Muscle of leg (tissue), 11 donors: ENCODE measurements around the gene DNAJC1. TPM values are rescaled to one million over a fixed set of nuclear protein-coding genes. Genes with fewer than 3 reads are reported as not detected.

Source experiments
- DNase-seq: peaks from one replicate; pipeline ENCODE4 v3.0.0; 2013
- H3K27ac ChIP-seq: one replicate; pipeline ENCODE4 v1.5.1; 2013; ENCODE audit warnings: mild to moderate bottlenecking, low read length, control low read depth
- H3K27me3 ChIP-seq: one replicate; pipeline ENCODE4 v1.6.1; 2013; ENCODE audit warnings: low read length; ENCODE audit not compliant: control insufficient read depth, insufficient read depth
- H3K36me3 ChIP-seq: one replicate; pipeline ENCODE4 v1.6.1; 2013; ENCODE audit warnings: low read length; ENCODE audit not compliant: control insufficient read depth, insufficient read depth
- H3K4me1 ChIP-seq: one replicate; pipeline ENCODE4 v1.6.1; 2013; ENCODE audit warnings: low read length; ENCODE audit not compliant: control insufficient read depth, insufficient read depth
- H3K4me3 ChIP-seq: one replicate; pipeline ENCODE4 v1.5.1; 2013; ENCODE audit warnings: low read length, control low read depth
- H3K9me3 ChIP-seq: replicated peaks from 2 replicates; pipeline ENCODE4 v1.6.1; 2013; ENCODE audit warnings: low read depth, low read length; ENCODE audit not compliant: control insufficient read depth
- WGBS: methylation state at CpG from one replicate; pipeline ENCODE4 v1.1.5; 2013; ENCODE audit warnings: missing lambda C conversion rate; ENCODE audit not compliant: insufficient coverage; 5-methylcytosine and 5-hydroxymethylcytosine counted together
- polyA plus RNA-seq, 8 donors: library from polyadenylated mRNA; unstranded; fragments of 120-200 nt; gene quantifications; one replicate each; pipeline versions ENCODE4 v1.2.1 to v1.2.3, GENCODE V29; 2013; ENCODE audit warnings: inconsistent platforms in 1 of 8, low replicate concordance in 1 of 8; ENCODE audit not compliant: insufficient read length in 8 of 8, insufficient read depth in 1 of 8
- total RNA-seq: library from RNA; stranded (reverse); fragments of 120-200 nt; gene quantifications from one replicate; pipeline ENCODE4 v1.2.4, GENCODE V29; 2013

Gene DNAJC1
- total and polyA plus RNA-seq, 9 donors, result 11.5 to 19.6 (median 12.8) TPM

GRCh38 chr10:21920633-21921032, 82.9 kb downstream of the DNAJC1 start:
- no peak for DNase-seq
- WGBS, result no CpG with 5 or more reads among the region's 3 CpGs
- Histone ChIP-seq H3K9me3 (no peaks in the 10 kb centered on the region), H3K4me3 (no peak overlapping the region), H3K27me3 (no peaks in the 10 kb centered on the region), H3K4me1 (no peaks in the 10 kb centered on the region), H3K27ac (no peak overlapping the region), H3K36me3 (no peaks in the 10 kb centered on the region)

DNA sequence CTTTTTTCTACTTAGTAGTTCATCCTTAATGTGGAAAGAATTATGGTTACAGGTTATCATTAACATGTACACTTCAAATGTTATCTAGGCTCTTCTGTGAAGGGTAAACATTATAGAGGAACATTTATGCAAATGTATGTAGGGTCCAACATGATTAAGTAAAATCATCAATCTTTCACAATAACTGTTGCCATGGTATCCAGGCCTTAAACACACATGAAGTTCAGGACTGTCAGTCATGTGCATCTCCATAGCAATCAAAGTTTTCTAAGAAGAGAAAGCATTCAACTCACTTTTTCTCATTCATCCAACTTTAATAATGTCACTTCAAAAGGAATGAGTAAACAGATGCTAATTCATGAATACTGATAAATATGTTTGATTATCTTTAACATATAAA, 83.6 kb downstream of the DNAJC1 start:
- Histone ChIP-seq H3K27me3 (no peaks in the 10 kb centered on the region), H3K4me3 (no peak overlapping the region), H3K4me1 (no peaks in the 10 kb centered on the region), H3K27ac (no peak overlapping the region), H3K9me3 (no peaks in the 10 kb centered on the region), H3K36me3 (no peaks in the 10 kb centered on the region)
- DNase-seq, result no peak

DNA sequence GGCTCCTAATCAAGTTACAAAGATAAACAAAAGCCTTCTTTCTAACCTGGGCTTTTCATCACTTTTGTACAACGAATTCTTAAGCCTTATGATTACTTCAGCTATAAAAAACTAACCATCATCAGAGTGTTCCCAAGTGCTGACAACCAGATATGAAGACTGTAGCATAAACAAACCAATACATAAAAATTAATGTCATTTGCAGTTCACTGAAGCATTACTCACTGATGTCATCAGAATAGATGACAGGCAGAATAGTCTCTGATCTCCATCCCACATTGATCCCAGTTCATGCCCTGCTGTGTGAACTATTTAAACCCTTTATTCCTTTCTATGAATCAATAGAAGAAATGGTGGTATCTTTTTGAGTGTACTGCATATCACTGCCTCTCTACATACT, 84.4 kb downstream of the DNAJC1 start:
- no peak for DNase-seq
- Histone ChIP-seq H3K9me3 (no peaks in the 10 kb centered on the region), H3K4me1 (no peaks in the 10 kb centered on the region), H3K4me3 (no peak overlapping the region), H3K27me3 (no peaks in the 10 kb centered on the region), H3K27ac (no peak overlapping the region), H3K36me3 (no peaks in the 10 kb centered on the region)
- no CpG with 5 or more reads among the region's 1 CpG for WGBS

- no peak for DNase-seq
- Histone ChIP-seq H3K27me3 (no peaks in the 10 kb centered on the region), H3K27ac (no peak overlapping the region), H3K36me3 (peaks cover 2% of the 10 kb centered on the region), H3K4me3 (no peak overlapping the region), H3K9me3 (no peaks in the 10 kb centered on the region), H3K4me1 (no peaks in the 10 kb centered on the region)
- 60% methylated on average over 1 of the region's 2 CpGs for WGBS
Measured at GRCh38 chr10:21912625-21913024, 90.9 kb downstream of the DNAJC1 start.

DNA sequence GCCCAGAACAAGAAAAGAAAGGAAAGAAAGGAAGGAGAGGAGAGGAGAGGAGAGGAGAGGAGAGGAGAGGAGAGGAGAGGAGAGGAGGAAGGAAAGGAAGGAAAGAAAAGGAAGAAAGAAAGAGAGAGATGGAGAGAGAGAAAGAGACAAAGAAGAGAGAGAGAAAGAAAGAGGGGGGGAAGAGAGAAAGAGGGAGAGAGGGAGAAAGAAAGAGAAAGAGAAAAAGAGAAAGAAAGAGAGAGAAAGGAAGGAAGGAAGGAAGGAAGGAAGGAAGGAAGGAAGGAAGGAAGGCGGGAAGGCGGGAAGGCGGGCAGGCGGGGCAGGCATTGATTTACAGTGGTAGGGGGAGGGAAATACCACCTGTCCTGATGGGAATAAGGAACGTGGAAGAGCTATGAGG, 92.7 kb downstream of the DNAJC1 start:
- Histone ChIP-seq H3K27ac (no peak overlapping the region), H3K27me3 (no peaks in the 10 kb centered on the region), H3K36me3 (peaks cover 2% of the 10 kb centered on the region), H3K4me3 (no peak overlapping the region), H3K4me1 (no peaks in the 10 kb centered on the region), H3K9me3 (no peaks in the 10 kb centered on the region)
- 100% methylated on average over 4 of the region's 5 CpGs for WGBS
- DNase-seq, result no peak

- no peaks in the 10 kb centered on the region for H3K27me3 ChIP-seq
- H3K4me1 ChIP-seq, result no peaks in the 10 kb centered on the region
- WGBS, result 100% methylated on average over 2 of the region's 2 CpGs
- no peaks in the 10 kb centered on the region for H3K9me3 ChIP-seq
- peaks cover 2% of the 10 kb centered on the region for H3K36me3 ChIP-seq
- H3K4me3 ChIP-seq, result no peak overlapping the region
- H3K27ac ChIP-seq, result no peak overlapping the region
- no peak for DNase-seq
Measured at GRCh38 chr10:21907436-21907835, 96.1 kb downstream of the DNAJC1 start.

DNA sequence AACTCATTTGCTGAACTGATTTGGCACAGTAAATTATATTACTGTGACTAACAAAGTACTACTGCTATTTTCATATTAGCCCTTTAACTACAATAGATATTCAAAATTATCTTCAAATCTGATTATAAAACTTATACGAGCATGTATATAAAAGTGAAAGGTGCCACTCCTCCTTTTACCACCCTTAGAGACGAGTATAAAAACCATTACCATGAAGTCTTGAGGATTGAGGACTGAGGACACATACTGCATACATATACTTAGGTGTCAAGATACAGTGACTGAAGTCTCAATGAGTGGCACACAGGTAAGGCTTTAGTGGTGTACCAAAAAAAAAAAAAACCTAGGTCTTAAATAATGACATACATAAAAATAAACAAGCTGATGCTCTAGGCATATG, 98.6 kb downstream of the DNAJC1 start:
- Histone ChIP-seq H3K36me3 (peaks cover 2% of the 10 kb centered on the region), H3K4me3 (no peak overlapping the region), H3K27ac (no peak overlapping the region), H3K27me3 (no peaks in the 10 kb centered on the region), H3K4me1 (no peaks in the 10 kb centered on the region), H3K9me3 (no peaks in the 10 kb centered on the region)
- WGBS, result no CpG with 5 or more reads among the region's 2 CpGs
- no peak for DNase-seq

DNA sequence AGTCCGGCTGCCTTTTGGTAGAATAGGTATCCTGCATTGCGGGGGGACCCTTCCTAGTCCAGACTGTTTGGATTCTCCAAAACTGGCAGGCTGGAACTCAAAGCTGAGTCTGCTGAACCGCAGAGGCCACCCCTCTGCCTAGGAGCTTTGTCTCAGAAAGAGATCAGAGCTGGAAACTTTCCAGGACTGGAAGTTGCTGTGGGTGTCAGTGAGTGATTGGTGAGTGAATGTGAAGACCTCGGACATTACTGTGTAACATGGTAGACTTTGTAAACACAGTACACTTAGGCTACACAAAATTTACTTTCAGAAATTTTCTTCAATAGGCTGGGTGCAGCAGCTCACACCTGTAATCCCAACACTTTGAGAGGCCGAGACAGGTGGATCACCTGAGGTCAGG, 103.8 kb downstream of the DNAJC1 start:
- H3K4me1 ChIP-seq, result no peaks in the 10 kb centered on the region
- no peak overlapping the region for H3K4me3 ChIP-seq
- no peaks in the 10 kb centered on the region for H3K9me3 ChIP-seq
- H3K36me3 ChIP-seq, result no peaks in the 10 kb centered on the region
- WGBS, result 98% methylated on average over 5 of the region's 5 CpGs
- no peak for DNase-seq
- H3K27me3 ChIP-seq, result no peaks in the 10 kb centered on the region
- no peak overlapping the region for H3K27ac ChIP-seq

DNA sequence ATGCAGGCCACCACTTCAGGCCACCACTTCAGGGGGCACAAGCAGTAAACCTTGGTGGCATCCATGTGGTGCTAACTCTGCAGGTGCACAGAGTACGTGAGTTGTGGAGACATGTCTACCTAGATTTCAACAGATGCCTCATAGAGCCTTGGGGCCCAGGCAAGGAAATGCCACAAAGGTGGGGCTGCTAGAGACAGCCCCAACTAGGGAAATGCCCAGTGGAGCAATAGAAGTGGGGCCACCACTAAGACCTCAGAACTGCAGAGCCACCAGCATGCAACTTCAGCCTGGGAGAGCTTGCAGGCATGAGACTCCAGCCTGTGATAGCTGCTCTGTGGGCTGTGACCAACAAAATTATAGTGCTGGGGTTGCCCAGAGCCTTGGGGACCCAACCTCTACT, 107.6 kb downstream of the DNAJC1 start:
- no peak overlapping the region for H3K27ac ChIP-seq
- no peak for DNase-seq
- H3K4me3 ChIP-seq, result no peak overlapping the region
- peaks cover 10% of the 10 kb centered on the region for H3K9me3 ChIP-seq
- 100% methylated on average over 1 of the region's 1 CpG for WGBS
- H3K4me1 ChIP-seq, result no peaks in the 10 kb centered on the region
- H3K36me3 ChIP-seq, result no peaks in the 10 kb centered on the region
- H3K27me3 ChIP-seq, result no peaks in the 10 kb centered on the region

GRCh38 chr10:21894648-21895342, 108.7 kb downstream of the DNAJC1 start:
- Histone ChIP-seq H3K27ac (no peak overlapping the region), H3K9me3 (peaks cover 12% of the 10 kb centered on the region), H3K4me1 (no peaks in the 10 kb centered on the region), H3K4me3 (no peak overlapping the region), H3K36me3 (no peaks in the 10 kb centered on the region), H3K27me3 (no peaks in the 10 kb centered on the region)
- DNase-seq, result no peak
- WGBS, result 90% methylated on average over 2 of the region's 4 CpGs

GRCh38 chr10:21891439-21891838, 112.1 kb downstream of the DNAJC1 start:
- Histone ChIP-seq H3K9me3 (peaks cover 19% of the 10 kb centered on the region), H3K4me3 (no peak overlapping the region), H3K36me3 (no peaks in the 10 kb centered on the region), H3K27me3 (no peaks in the 10 kb centered on the region), H3K27ac (no peak overlapping the region), H3K4me1 (no peaks in the 10 kb centered on the region)
- no peak for DNase-seq
- no CpG with 5 or more reads among the region's 3 CpGs for WGBS
